K562 (cell line): ENCODE measurements around the gene ITGA3. TPM values are rescaled to one million over a fixed set of nuclear protein-coding genes. Genes with fewer than 3 reads are reported as not detected.

ENCODE experiments used
- ATAC-seq: fragments of 200-7000 bp; cut with Tn5 transposase; 3 replicates; pipeline ENCODE4 v1.9.1; 2020; ENCODE audit warnings: moderate library complexity
- BruUV-seq: library from RNA; stranded (reverse); fragments of 400-500 nt; replicated peaks from 2 replicates; lab custom pipeline; 2021; lab: Mats Ljungman, UMichigan
- CTCF ChIA-PET: fragments of 300-600 bp; formaldehyde crosslinking; extraction: SDS; loops from one replicate; lab custom pipeline; 2021; ENCODE audit warnings: low intra/inter-chr PET ratio; lab: Yijun Ruan, JAX
- POLR2A ChIA-PET: fragments of 300-600, 350-650 bp; sonication (Branson Sonifier 250); formaldehyde crosslinking; extraction: SDS; loops from one replicate; lab custom pipeline; 2021; ENCODE audit warnings: antibody characterized with exemption, inconsistent platforms; lab: Yijun Ruan, JAX
- DNase-seq, 4 experiments: peaks; one replicate each; pipeline versions ENCODE4 v3.0.0 to v3.0.0-alpha.2; 2011 to 2018; ENCODE audit warnings: low spot score in 3 of 4, mixed read lengths in 3 of 4; ENCODE audit errors: extremely low read depth in 1 of 4
- FAIRE-seq: peaks from 2 replicates; lab custom pipeline; 2011; peaks lifted over from hg19 to GRCh38; lab: Jason Lieb, UNC
- H2AFZ ChIP-seq: 2 replicates; pipeline ENCODE4 v1.6.0; 2011; ENCODE audit warnings: low read depth, low read length, control low read depth, inconsistent platforms
- H3K27ac ChIP-seq: fragments of 200-600 bp; 3 replicates; pipeline ENCODE4 v1.8.0; 2011; ENCODE audit warnings: low read depth, mild to moderate bottlenecking, control low read depth, inconsistent platforms, low read length, moderate library complexity, mixed read lengths; ENCODE audit errors: extremely low read depth
- H3K27me3 ChIP-seq, 2 experiments: fragments of 300-600 bp in 1 of 2; 2 replicates in 1 of 2; 3 replicates in 1 of 2; pipeline versions ENCODE4 v1.6.0 to v1.8.0; 2011; ENCODE audit warnings: inconsistent platforms in 2 of 2, low read length in 2 of 2, mild to moderate bottlenecking in 1 of 2, mixed read lengths in 1 of 2, moderate library complexity in 1 of 2; ENCODE audit not compliant: control insufficient read depth in 2 of 2, insufficient read depth in 2 of 2
- H3K36me3 ChIP-seq: fragments of 300-600 bp; 3 replicates; pipeline ENCODE4 v1.8.0; 2011; ENCODE audit warnings: mild to moderate bottlenecking, low read length, inconsistent platforms; ENCODE audit not compliant: control insufficient read depth, insufficient read depth
- H3K4me1 ChIP-seq, 2 experiments: fragments of 200-600 bp in 1 of 2; replicated peaks in 1 of 2; 2 replicates in 1 of 2; 3 replicates in 1 of 2; pipeline versions ENCODE4 v1.5.1 to v1.8.0; 2011; ENCODE audit warnings: inconsistent platforms in 2 of 2, low read length in 2 of 2, mild to moderate bottlenecking in 1 of 2, mixed read lengths in 1 of 2, moderate library complexity in 1 of 2; ENCODE audit not compliant: control insufficient read depth in 2 of 2, insufficient read depth in 2 of 2
- H3K4me2 ChIP-seq: 2 replicates; pipeline ENCODE4 v1.6.1; 2011; ENCODE audit warnings: low read length, control low read depth, inconsistent platforms, mixed read lengths; ENCODE audit not compliant: insufficient read depth
- H3K4me3 ChIP-seq: fragments of 200-600 bp; sonication (generic), shearing (Covaris generic); 2 replicates; pipeline ENCODE4 v1.5.1; 2016; ENCODE audit warnings: control low read depth, inconsistent platforms
- H3K79me2 ChIP-seq: fragments of 200-600 bp; 3 replicates; pipeline ENCODE4 v1.8.0; 2011; ENCODE audit warnings: low read length, inconsistent platforms; ENCODE audit not compliant: control insufficient read depth, insufficient read depth
- H3K9ac ChIP-seq, 2 experiments: 2 replicates each; pipeline versions ENCODE4 v1.6.0 to v1.6.1; 2011; ENCODE audit warnings: low read depth in 2 of 2, low read length in 2 of 2, control low read depth in 1 of 2, inconsistent platforms in 1 of 2, mild to moderate bottlenecking in 1 of 2, mixed read lengths in 1 of 2; ENCODE audit not compliant: insufficient read depth in 1 of 2
- H3K9me1 ChIP-seq: one replicate; pipeline ENCODE4 v1.6.0; 2011; ENCODE audit warnings: inconsistent platforms, mild to moderate bottlenecking, low read length, moderate library complexity; ENCODE audit not compliant: control insufficient read depth, insufficient read depth
- H3K9me3 ChIP-seq: replicated peaks from 2 replicates; pipeline ENCODE4 v1.5.1; 2011; ENCODE audit warnings: low read depth, low read length, inconsistent platforms; ENCODE audit not compliant: control insufficient read depth, insufficient read depth
- H4K20me1 ChIP-seq: replicated peaks from 2 replicates; pipeline ENCODE4 v1.6.1; 2011; ENCODE audit warnings: low read length, inconsistent platforms, mixed read lengths; ENCODE audit not compliant: control insufficient read depth, insufficient read depth
- ARID3A ChIP-seq: IDR thresholded peaks from 2 replicates; pipeline ENCODE4 v1.6.1; 2012; ENCODE audit warnings: low read depth, low read length, improper control_type of control experiment, borderline replicate concordance
- CCAR2 ChIP-seq: fragments of 200-400 bp; formaldehyde crosslinking; IDR thresholded peaks from 2 replicates; pipeline ENCODE4 v1.6.1; 2017; ENCODE audit warnings: mild to moderate bottlenecking, low read depth, low read length
- CHCHD3 ChIP-seq: fragments of 250-450 bp; sonication (Bioruptor Pico); IDR thresholded peaks from 2 replicates; pipeline ENCODE4 v2.1.2; 2022; ENCODE audit warnings: mild to moderate bottlenecking
- ETV1 ChIP-seq: fragments of 450-650 bp; conservative IDR thresholded peaks from 2 replicates; pipeline ENCODE4 v1.6.1; 2016; ENCODE audit warnings: missing genetic modification characterization, control low read depth, low read depth, missing compliant biosample characterization
- HMGN3 ChIP-seq: IDR thresholded peaks from 2 replicates; pipeline ENCODE4 v1.6.1; 2011; ENCODE audit warnings: borderline replicate concordance, low read depth, mild to moderate bottlenecking, mixed read lengths, low read length; ENCODE audit not compliant: insufficient read length; ENCODE audit errors: extremely low read depth
- KLF13 ChIP-seq: fragments of 450-650 bp; IDR thresholded peaks from 2 replicates; pipeline ENCODE4 v1.6.1; 2016; ENCODE audit warnings: missing genetic modification characterization, low read depth, mild to moderate bottlenecking, missing compliant biosample characterization, moderate library complexity, borderline replicate concordance
- MAX ChIP-seq: sonication (generic); formaldehyde crosslinking; IDR thresholded peaks from 2 replicates; pipeline ENCODE4 v1.9.0; 2022; ENCODE audit warnings: mild to moderate bottlenecking, missing genetic modification reagents
- MTA3 ChIP-seq: fragments of 450-650 bp; formaldehyde crosslinking; IDR thresholded peaks from 2 replicates; pipeline ENCODE4 v1.6.1; 2017; ENCODE audit warnings: mild to moderate bottlenecking, borderline replicate concordance
- PRPF4 ChIP-seq: fragments of 200-400 bp; formaldehyde crosslinking; IDR thresholded peaks from one replicate; pipeline ENCODE4 v1.6.1; 2017; ENCODE audit warnings: low read length, low read depth, mild to moderate bottlenecking; ENCODE audit not compliant: insufficient read depth, poor library complexity, severe bottlenecking
- PURB ChIP-seq: sonication (generic); formaldehyde crosslinking; IDR thresholded peaks from 2 replicates; pipeline ENCODE4 v1.9.0; 2021; ENCODE audit warnings: low read depth, mild to moderate bottlenecking, missing genetic modification reagents
- SMAD2 ChIP-seq: fragments of 150-350 bp; IDR thresholded peaks from 2 replicates; pipeline ENCODE4 v1.6.1; 2014; ENCODE audit warnings: low read depth, mild to moderate bottlenecking, low read length
- SMARCA4 ChIP-seq: fragments of 450-650 bp; IDR thresholded peaks from 2 replicates; pipeline ENCODE4 v1.6.1; 2016
- TCFL5 ChIP-seq: fragments of 250-450 bp; sonication (Bioruptor Pico); conservative IDR thresholded peaks from 2 replicates; pipeline ENCODE4 v1.6.1; 2021; ENCODE audit warnings: mild to moderate bottlenecking, moderate library complexity, matching md5 sums
- TSHZ1 ChIP-seq: fragments of 250-450 bp; sonication (Bioruptor Pico); IDR thresholded peaks from 2 replicates; pipeline ENCODE4 v1.4.0; 2020; ENCODE audit warnings: mild to moderate bottlenecking, moderate library complexity
- ZNF12 ChIP-seq: sonication (generic); formaldehyde crosslinking; IDR thresholded peaks from 2 replicates; pipeline ENCODE4 v1.4.0; 2020; ENCODE audit warnings: mild to moderate bottlenecking, missing genetic modification reagents
- WGBS: fragments of 100-300 bp; shearing (Covaris generic); methylation state at CpG from one replicate; pipeline ENCODE4 v1.1.6; 2016; ENCODE audit warnings: low coverage, mixed read lengths; ENCODE audit not compliant: insufficient coverage; ENCODE audit errors: missing lambda C conversion rate; 5-methylcytosine and 5-hydroxymethylcytosine counted together
- in situ Hi-C: fragments of 300-500 bp; cut with MboI; formaldehyde crosslinking; loops from 4 replicates; pipeline ENCODE4 v1.15.0; 2018; ENCODE audit warnings: inconsistent platforms, mixed read lengths
- intact Hi-C: fragments of 100-400 bp; cut with micrococcal nuclease; formaldehyde crosslinking; loops from 2 replicates; pipeline ENCODE4 v1.14.2; 2022
- polyA plus RNA-seq, 8 experiments: library from polyadenylated mRNA; depleted of rRNA in 4 of 8; stranded (reverse) in 5 of 8; unstranded in 3 of 8; fragments of >200 nt; fragmentation: Nextera tagmentation in 2 of 8; fragmentation: Illumina TruSeq in 1 of 8; extraction: Ambion mirVana in 2 of 8; extraction: Trizol in 1 of 8; gene quantifications; 2 replicates each; pipeline versions ENCODE4 v1.2.1 to v1.2.3, GENCODE V29; 2011 to 2014; ENCODE audit warnings: inconsistent platforms in 1 of 8, missing spikeins in 1 of 8
- total RNA-seq, 7 experiments: library from RNA; depleted of rRNA in 6 of 7; stranded (reverse); fragments of >200 nt in 6 of 7; fragmentation: Illumina TruSeq in 2 of 7; extraction: Trizol in 2 of 7; gene quantifications; 2 replicates each; pipeline versions ENCODE4 v1.2.1 to v1.2.3, GENCODE V29; 2011 to 2021; ENCODE audit warnings: low replicate concordance in 1 of 7

ITGA3 gene
- total and polyA plus RNA-seq, 9 of the 15 experiments (the other 6 are each of a cell fraction or from before 2014, with no cell fraction given): 0.03 to 0.75 (median 0.14) TPM; not detected in 2

- no peak for TF ChIP-seq KLF13 (tag)
- TF ChIP-seq SMAD2: no peak
- TF ChIP-seq MAX (CRISPR knock-in tag): no peak
Measured at GRCh38 chr17:50096092-50096491, 40.2 kb downstream of the ITGA3 start (continued).

- intact Hi-C loops (no loop called here), in situ Hi-C loops (loop anchor here (5.0 kb wide), 1 partner anchor 196 kb away; no protein-coding TSS in a partner anchor)
- H3K36me3 ChIP-seq: no peaks in the 10 kb centered on the region
- H3K27me3 ChIP-seq: peaks cover 11 to 29% of the 10 kb centered on the region in 2 experiments; a peak in 4 of 5 replicates
- no TSS peak for BruUV-seq
- FAIRE-seq (no peak), DNase-seq (no peak), ATAC-seq (no peak)
- no peaks in the 10 kb centered on the region for H3K79me2 ChIP-seq
- peaks cover under 1% of the 10 kb centered on the region for H3K9me1 ChIP-seq
- no peak overlapping the region for H3K27ac ChIP-seq
- H3K4me3 ChIP-seq: no peak overlapping the region
- ChIA-PET CTCF (no interaction called here), POLR2A (no interaction called here)
- H3K4me1 ChIP-seq: peaks cover 21 to 29% of the 10 kb centered on the region in 2 experiments; a peak in 4 of 5 replicates
- H3K4me2 ChIP-seq: no peak overlapping the region
- H3K9me3 ChIP-seq: no peaks in the 10 kb centered on the region
- H4K20me1 ChIP-seq: 0 out of 2 replicates have a peak, but pooled peaks cover 12% of the 10 kb centered on the region
- 3% methylated on average over 3 of the region's 3 CpGs for WGBS
- no peak overlapping the region for H2AFZ ChIP-seq
- no peak overlapping the region for H3K9ac ChIP-seq
- TF ChIP-seq ZNF12 (CRISPR knock-in tag): no peak
- TF ChIP-seq ARID3A: no peak
- TF ChIP-seq SMARCA4: no peak
- no peak for TF ChIP-seq ETV1
- no peak for TF ChIP-seq MTA3
- no peak for TF ChIP-seq TCFL5 (CRISPR knock-in tag)
- TF ChIP-seq CCAR2: no peak
- TF ChIP-seq PURB (CRISPR knock-in tag): no peak
- no peak for TF ChIP-seq CHCHD3 (CRISPR knock-in tag)
- no peak for TF ChIP-seq HMGN3
- TF ChIP-seq PRPF4: no peak
- TF ChIP-seq TSHZ1 (CRISPR knock-in tag): no peak
Measured at GRCh38 chr17:50096758-50097157, 40.8 kb downstream of the ITGA3 start.
